Adrenal gland (tissue), 5 donors: ENCODE data around the gene TEX50.
"Not testable (repeated sequence)": the region's sequence is repeated elsewhere in the genome, so short reads cannot be mapped to it uniquely, and the experiment has no call there.

ENCODE experiments used
- CTCF ChIP-seq, 6 experiments: fragments of 450-650 bp in 4 of 6; fragments of 200-600 bp in 2 of 6; sonication (generic) in 1 of 6; IDR thresholded peaks; 1 replicate in 5 of 6; 2 replicates in 1 of 6; pipeline versions ENCODE4 v1.5.1 to v1.8.0; 2016 to 2021; ENCODE audit warnings: antibody characterized with exemption in 6 of 6, mild to moderate bottlenecking in 2 of 6, moderate library complexity in 1 of 6
- POLR2A ChIP-seq, 2 donors: fragments of 450-650 bp; IDR thresholded peaks; one replicate each; pipeline ENCODE4 v1.6.1; 2017; ENCODE audit warnings: antibody characterized with exemption in 2 of 2, mild to moderate bottlenecking in 2 of 2, moderate library complexity in 1 of 2
- donor health status: DM: no; HTN: no; CAD: no.

- TF ChIP-seq CTCF, POLR2A (IDR thresholded peaks at IDR 0.05): not testable (repeated sequence)
Measured at GRCh38 chr1:173637236-173638042, 2.3 kb downstream of the TEX50 start.
